Lung (tissue), 12 donors: Measurements from ENCODE around the gene HSD17B12. TPM values are rescaled to one million over a fixed set of nuclear protein-coding genes. Genes with fewer than 3 reads are reported as not detected.
"Not testable (repeated sequence)": the region's sequence is repeated elsewhere in the genome, so short reads cannot be mapped to it uniquely, and the experiment has no call there.

Experiments
- ATAC-seq: fragments of 200-7000 bp; cut with Tn5 transposase; one replicate; pipeline ENCODE4 v1.9.1; 2020; ENCODE audit warnings: moderate number of reproducible peaks; ENCODE audit not compliant: insufficient read depth, low FRiP score
- DNase-seq, 3 donors: peaks; one replicate each; pipeline ENCODE4 v3.0.0-alpha.2; 2013 to 2017
- H3K27ac ChIP-seq, 2 donors: one replicate each; pipeline ENCODE4 v1.5.1; 2013; ENCODE audit warnings: mild to moderate bottlenecking in 2 of 2, moderate library complexity in 2 of 2, control low read depth in 1 of 2, inconsistent platforms in 1 of 2, low read depth in 1 of 2, low read length in 1 of 2
- H3K27me3 ChIP-seq, 3 donors: one replicate each; pipeline ENCODE4 v1.5.1; 2013; ENCODE audit warnings: low read length in 2 of 3; ENCODE audit not compliant: control insufficient read depth in 3 of 3, insufficient read depth in 3 of 3
- H3K36me3 ChIP-seq, 4 donors: one replicate each; pipeline ENCODE4 v1.5.1; 2013; ENCODE audit warnings: low read length in 4 of 4, mild to moderate bottlenecking in 1 of 4, moderate library complexity in 1 of 4; ENCODE audit not compliant: control insufficient read depth in 4 of 4, insufficient read depth in 4 of 4
- H3K4me1 ChIP-seq, 5 donors: one replicate each; pipeline ENCODE4 v1.5.1; 2013; ENCODE audit warnings: low read length in 5 of 5, mild to moderate bottlenecking in 2 of 5, moderate library complexity in 1 of 5; ENCODE audit not compliant: control insufficient read depth in 5 of 5, insufficient read depth in 5 of 5
- H3K4me3 ChIP-seq: one replicate; pipeline ENCODE4 v1.5.1; 2013; ENCODE audit warnings: mild to moderate bottlenecking, control low read depth, moderate library complexity
- H3K9ac ChIP-seq, 2 donors: one replicate each; pipeline ENCODE4 v1.5.1; 2013; ENCODE audit warnings: low read length in 2 of 2, control low read depth in 1 of 2; ENCODE audit not compliant: insufficient read depth in 1 of 2
- H3K9me3 ChIP-seq, 4 donors: one replicate each; pipeline ENCODE4 v1.5.1; 2013; ENCODE audit warnings: low read length in 3 of 4, mild to moderate bottlenecking in 1 of 4, moderate library complexity in 1 of 4; ENCODE audit not compliant: control insufficient read depth in 4 of 4, insufficient read depth in 3 of 4
- WGBS, 2 donors: extraction: QIAGEN DNeasy Blood & Tissue Kit; methylation state at CpG; one replicate each; pipeline ENCODE4 v1.1.7; 2013; 5-methylcytosine and 5-hydroxymethylcytosine counted together
- polyA plus RNA-seq, 2 donors: library from polyadenylated mRNA; stranded (reverse); fragments of 200-250 nt; gene quantifications; one replicate each; pipeline ENCODE4 v1.2.1, GENCODE V29; 2013
- total RNA-seq, 2 donors: library from RNA; depleted of rRNA in 1 of 2; stranded (reverse); fragments of >200 nt in 1 of 2; gene quantifications; one replicate each; pipeline ENCODE4 v1.2.1, GENCODE V29; 2014 to 2021
- TF ChIP-seq, protein P1 (sequence below): IDR thresholded peaks from 2 replicates; pipeline ENCODE4 v1.5.1; 2012; ENCODE audit warnings: mild to moderate bottlenecking; ENCODE audit errors: control extremely low read depth, extremely low read depth
- donor health status: control.
- donor health status: control.
- donor health status: Bipolar disorder and iron deficiency.
- donor health status: healthy.
- donor health status: DM: yes; HTN: yes; CAD: no.

Gene HSD17B12
- total and polyA plus RNA-seq, 4 donors, result 37.3 to 118 (median 87.1) TPM

- Histone ChIP-seq H3K36me3 (no peaks in the 10 kb centered on the region), H3K27ac (no peak overlapping the region), H3K9ac (no peak overlapping the region), H3K4me1 (no peaks in the 10 kb centered on the region), H3K27me3 (no peaks in the 10 kb centered on the region), H3K9me3 (peaks cover 0 to under 1% (median 0%) of the 10 kb centered on the region in 4 donors), H3K4me3 (no peak overlapping the region)
- no peak for ATAC-seq
- WGBS, 2 donors, result 72 to 83% methylated on average over 1 of the region's 1 CpG
- TF ChIP-seq, protein P1, sequence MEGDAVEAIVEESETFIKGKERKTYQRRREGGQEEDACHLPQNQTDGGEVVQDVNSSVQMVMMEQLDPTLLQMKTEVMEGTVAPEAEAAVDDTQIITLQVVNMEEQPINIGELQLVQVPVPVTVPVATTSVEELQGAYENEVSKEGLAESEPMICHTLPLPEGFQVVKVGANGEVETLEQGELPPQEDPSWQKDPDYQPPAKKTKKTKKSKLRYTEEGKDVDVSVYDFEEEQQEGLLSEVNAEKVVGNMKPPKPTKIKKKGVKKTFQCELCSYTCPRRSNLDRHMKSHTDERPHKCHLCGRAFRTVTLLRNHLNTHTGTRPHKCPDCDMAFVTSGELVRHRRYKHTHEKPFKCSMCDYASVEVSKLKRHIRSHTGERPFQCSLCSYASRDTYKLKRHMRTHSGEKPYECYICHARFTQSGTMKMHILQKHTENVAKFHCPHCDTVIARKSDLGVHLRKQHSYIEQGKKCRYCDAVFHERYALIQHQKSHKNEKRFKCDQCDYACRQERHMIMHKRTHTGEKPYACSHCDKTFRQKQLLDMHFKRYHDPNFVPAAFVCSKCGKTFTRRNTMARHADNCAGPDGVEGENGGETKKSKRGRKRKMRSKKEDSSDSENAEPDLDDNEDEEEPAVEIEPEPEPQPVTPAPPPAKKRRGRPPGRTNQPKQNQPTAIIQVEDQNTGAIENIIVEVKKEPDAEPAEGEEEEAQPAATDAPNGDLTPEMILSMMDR, result no peak
- no peak for DNase-seq
These were observed 16.2 kb upstream of the HSD17B12 start for GRCh38 chr11:43664295-43664694.

DNA sequence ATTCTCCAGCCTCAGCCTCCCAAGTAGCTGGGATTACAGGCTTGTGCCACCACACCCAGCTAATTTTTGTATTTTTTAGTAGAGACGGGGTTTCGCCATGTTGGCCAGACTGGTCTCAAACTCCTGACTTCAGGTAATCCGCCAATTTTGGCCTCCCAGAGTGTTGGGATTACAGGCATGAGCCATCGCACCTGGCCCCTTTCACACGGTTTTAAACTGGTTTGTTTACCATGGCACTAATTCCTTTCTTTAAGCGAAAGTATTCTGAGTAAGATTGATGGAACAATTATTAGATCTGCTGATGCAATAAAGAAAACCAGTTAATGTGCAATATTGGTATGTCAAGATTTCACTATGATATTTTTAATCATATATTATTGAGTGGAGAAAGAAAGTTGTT lies 9.3 kb upstream of the HSD17B12 start:
- not testable (repeated sequence) for H3K4me3 ChIP-seq, H3K27me3 ChIP-seq, H3K36me3 ChIP-seq, H3K9ac ChIP-seq, H3K27ac ChIP-seq, DNase-seq, H3K4me1 ChIP-seq, ATAC-seq, H3K9me3 ChIP-seq
- WGBS, 2 donors, result 88 to 93% methylated on average over 6 of the region's 6 CpGs

DNA sequence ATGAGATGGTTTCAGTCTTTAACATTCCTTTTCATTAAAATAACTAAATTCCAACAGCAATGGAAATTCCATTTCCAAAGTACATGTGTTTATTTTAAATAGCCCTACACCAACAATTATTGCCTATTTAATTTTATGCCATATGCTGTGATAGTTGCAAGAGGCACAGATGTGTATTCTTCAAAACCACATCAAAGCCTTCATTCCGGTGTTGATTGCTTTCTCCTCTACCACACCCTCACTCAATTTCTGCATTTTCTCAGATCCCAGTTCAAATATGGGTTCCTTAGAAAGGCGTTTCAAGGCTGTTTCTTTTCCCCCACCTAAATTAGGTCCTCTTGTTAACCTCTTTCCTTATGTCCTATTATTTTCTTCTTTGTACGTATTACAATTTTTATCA lies 6.0 kb upstream of the HSD17B12 start:
- Histone ChIP-seq H3K27me3 (no peaks in the 10 kb centered on the region), H3K9me3 (no peaks in the 10 kb centered on the region), H3K27ac (no peak overlapping the region), H3K36me3 (no peaks in the 10 kb centered on the region), H3K4me1 (peaks cover 0 to under 1% (median 0%) of the 10 kb centered on the region in 5 donors), H3K4me3 (no peak overlapping the region), H3K9ac (no peak overlapping the region)
- DNase-seq, result no peak
- 70% methylated on average over 3 of the region's 3 CpGs for WGBS, 2 donors
- TF ChIP-seq, protein P1, result no peak
- no peak for ATAC-seq

GRCh38 chr11:43676933-43677332 lies 3.6 kb upstream of the HSD17B12 start:
- no peak overlapping the region for H3K27ac ChIP-seq
- no peaks in the 10 kb centered on the region for H3K36me3 ChIP-seq
- 63 to 80% methylated on average over 2 of the region's 2 CpGs for WGBS, 2 donors
- ATAC-seq (no peak), DNase-seq (no peak)
- peaks cover 0 to 7% (median 2%) of the 10 kb centered on the region in 5 donors for H3K4me1 ChIP-seq
- no peaks in the 10 kb centered on the region for H3K27me3 ChIP-seq
- TF ChIP-seq, protein P1, result no peak
- H3K9me3 ChIP-seq, result no peaks in the 10 kb centered on the region
- no peak overlapping the region for H3K9ac ChIP-seq
- H3K4me3 ChIP-seq, result no peak overlapping the region
